GM18508 (cell line): Measurements from ENCODE around the gene PCGF1.

Source experiments
- ATAC-seq: cut with Tn5 transposase; IDR thresholded peaks from one replicate; pipeline ENCODE4 v1.9.1; 2021; ENCODE audit warnings: moderate number of reproducible peaks; ENCODE audit not compliant: insufficient read depth, unreplicated experiment

Gene PCGF1

DNA sequence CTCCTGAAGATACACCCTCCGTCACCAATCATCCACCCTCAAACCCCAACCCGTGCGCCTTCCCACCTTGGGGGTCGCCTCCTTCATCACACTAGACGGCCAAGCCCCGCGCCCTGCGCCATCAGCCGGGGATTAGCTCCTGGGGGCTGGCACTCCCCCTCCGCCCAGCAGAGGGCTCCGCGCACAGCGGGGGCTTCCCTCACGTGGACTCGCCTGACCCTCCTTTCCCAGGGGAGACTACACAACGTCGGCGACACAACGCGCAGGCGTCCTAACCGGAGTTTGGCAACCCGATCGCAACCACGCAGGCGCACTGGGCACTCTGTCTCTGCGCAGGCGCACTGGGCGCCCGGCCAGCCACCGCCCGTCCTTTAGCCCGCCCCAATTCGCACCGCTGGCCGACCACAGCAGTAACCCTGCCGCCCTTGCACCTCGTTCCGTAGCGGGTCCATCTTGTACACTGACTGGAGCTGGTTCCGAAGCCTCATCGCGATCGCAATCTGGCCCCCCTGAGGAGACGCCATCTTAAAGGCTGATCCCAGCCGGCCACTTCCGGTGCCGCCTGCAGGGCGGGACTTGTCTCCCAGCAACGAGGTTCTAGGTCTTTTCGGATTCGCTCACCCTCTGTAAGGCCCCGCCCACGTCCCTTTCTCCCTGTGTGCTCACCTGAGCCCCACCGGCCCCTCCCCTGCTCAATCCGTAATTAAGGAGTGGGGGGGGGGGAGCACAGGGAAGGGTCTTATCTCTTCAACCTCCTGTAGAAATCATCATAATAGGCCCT is at the start of gene PCGF1:
PCGF1 (minus strand) TSS at position 551 of the 781 bp plus-strand sequence; CDS start at position 524, 27 bp downstream.
- peak; percentile 79 for ATAC-seq

- no peak for ATAC-seq
These were observed 49.4 kb upstream of the PCGF1 start for GRCh38 chr2:74556831-74557370.

GRCh38 chr2:74556159-74556558 is 48.7 kb upstream of the PCGF1 start:
- no peak for ATAC-seq

GRCh38 chr2:74555610-74556103 is 48.2 kb upstream of the PCGF1 start:
- no peak for ATAC-seq

- no peak for ATAC-seq
These were observed 47.5 kb upstream of the PCGF1 start for GRCh38 chr2:74554820-74555531.

- ATAC-seq: no peak
These were observed 46.7 kb upstream of the PCGF1 start, which contains the start of the genes DOK1 and LOXL3 for GRCh38 chr2:74553892-74554819. Gene DOK1 (plus strand): TSS chr2:74554720. CDS start chr2:74554755, 35 bp downstream. Gene LOXL3 (minus strand): TSS chr2:74553942. CDS start chr2:74552634, 1,308 bp downstream.

DNA sequence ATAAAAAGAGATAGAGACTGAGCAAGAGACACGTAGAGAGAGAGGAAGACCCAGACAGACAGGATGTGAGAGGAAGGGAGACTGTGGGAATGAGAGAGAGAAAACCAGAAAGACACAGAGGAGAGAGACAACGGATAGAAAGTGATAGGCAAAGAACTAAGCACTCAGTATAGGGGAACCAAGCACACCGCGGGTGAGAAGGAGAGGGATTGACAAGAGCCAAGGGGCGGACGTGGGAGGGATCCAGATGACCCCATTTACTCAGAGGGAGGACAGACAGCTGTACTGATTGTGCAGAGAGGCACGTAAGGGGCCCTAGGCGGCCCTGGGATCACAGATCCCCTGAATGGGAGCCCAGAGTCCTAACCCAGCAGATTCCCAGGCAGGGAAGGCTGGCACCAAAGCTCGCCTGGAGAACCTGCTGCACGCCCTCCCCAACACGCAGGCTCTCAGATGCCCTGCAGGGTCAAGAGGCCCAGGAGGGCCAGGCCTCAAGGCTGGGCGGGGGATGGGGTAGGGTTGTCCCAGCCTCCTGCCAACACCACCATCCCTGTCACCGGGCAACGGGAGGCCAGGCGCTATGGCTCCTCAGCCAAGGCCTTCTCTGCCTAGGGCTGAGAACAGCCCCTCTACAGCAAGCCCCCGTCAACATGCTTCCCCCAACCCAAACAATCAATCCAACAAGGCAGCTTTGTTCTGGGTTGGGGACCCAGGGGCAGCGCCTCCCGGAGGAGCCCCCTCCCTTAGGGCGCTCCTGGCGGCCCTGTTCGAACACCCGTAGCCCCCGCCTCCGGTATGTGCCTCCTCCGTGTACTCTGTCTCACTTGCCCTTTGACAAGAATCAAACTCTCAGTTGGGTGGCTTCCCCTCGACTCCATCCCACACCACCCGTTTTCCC is 45.7 kb upstream of the PCGF1 start:
- no peak for ATAC-seq

GRCh38 chr2:74551942-74552913 is 44.7 kb upstream of the PCGF1 start:
- ATAC-seq: no peak

- no peak for ATAC-seq
These were observed 44.0 kb upstream of the PCGF1 start for GRCh38 chr2:74551530-74551929.

DNA sequence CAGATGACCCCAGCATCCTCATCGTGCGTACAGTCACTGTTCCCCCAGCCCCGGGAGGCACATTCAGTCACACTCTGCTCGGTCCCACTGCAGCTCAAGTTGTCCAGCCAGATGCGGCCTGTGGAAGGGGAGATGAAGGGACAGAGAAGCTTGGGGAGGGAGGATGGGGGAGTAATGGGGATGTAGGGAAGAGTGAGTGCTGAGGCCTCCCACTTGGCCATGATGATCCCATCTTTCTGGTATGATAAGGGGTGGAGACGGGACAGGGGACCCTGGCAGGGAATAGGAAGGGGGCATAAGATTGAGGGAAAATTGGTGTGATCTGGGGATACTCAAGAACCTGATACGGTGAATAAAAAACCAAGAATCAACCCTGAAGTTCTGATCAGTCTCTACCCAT is 42.7 kb upstream of the PCGF1 start:
- ATAC-seq: no peak

DNA sequence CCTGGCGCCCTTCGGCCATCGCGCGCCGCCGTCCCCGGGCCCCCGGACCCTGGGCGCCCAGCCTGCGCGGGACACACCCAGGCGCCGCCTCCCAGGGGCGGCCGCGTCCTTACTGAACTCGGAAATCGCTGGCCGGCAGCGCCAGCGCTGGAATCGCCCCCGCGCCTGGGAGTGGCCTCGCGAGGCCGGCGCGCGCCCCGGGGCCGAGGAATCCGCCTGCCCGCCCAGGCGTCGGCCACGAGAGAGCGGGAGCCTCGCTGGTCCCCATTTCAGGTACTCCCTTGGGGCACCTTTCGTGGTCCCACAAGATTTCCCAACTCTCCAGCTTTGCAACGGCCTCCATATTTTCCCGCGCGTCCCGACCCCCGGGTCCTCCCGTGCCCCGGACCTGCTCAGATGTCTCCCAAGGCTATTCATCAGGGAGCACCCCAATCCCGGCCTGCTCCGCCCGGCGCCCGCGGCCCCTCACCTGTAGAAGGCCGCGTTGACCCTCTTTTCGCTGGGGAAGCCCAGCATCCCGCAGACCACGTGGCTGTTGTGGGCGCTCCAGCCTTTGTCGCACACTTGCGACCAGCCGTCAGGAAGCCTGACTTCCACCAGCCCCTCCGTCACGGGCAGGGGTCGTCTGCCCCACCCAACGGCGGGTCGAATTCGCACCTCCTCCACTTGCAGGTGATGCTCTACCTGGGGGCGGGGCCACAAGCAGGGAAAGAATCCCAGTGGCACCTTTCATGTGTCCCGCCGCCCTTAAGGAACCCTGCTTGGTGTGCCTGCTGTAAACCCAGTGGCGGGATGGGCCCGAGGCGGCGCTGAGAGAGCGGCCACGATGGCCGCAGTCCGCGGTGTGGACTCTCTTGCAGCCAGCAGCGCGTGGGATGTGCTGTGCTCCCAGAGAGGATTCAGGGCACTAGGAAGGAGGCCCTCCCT is 41.7 kb upstream of the PCGF1 start:
- no peak for ATAC-seq

- ATAC-seq: no peak
These were observed 40.9 kb upstream of the PCGF1 start for GRCh38 chr2:74548285-74548899.

DNA sequence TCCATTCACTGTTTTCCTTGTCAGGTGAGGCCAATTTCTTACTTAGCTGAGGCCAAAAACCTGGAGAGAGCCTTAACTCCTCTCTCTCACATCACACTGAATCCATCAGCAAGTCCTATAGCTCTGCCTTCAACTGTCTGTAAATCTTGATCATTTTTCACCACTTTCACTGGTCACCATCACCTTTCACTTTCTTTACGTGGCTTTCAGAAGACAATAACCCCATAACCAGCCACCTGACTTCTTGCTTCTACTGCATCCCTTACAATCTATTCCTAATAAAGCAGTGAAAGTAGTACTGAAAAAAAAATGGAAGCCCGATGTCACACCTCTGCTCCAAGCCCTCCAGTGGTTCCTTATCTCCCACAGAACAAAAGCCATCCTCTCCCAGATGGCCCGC is 38.5 kb upstream of the PCGF1 start:
- no peak for ATAC-seq

DNA sequence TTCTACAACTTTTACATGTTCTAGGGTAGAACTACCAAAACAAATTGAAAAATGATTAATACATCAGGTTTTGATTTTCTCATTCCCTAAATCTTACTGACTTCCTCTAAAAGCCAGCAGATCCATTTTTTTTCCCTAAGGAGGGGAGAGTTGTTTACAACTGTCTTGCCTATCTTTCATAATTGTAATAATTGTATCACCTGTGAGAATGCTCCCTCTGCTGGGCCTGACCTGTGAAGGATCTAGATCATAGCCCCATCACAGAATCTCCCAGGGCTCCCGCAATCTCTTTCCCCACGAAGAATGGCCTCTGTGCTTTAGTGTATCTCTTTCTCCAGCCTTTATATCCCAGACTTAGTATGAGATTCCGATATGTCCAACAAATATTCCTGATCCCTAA is 37.1 kb upstream of the PCGF1 start:
- no peak for ATAC-seq

DNA sequence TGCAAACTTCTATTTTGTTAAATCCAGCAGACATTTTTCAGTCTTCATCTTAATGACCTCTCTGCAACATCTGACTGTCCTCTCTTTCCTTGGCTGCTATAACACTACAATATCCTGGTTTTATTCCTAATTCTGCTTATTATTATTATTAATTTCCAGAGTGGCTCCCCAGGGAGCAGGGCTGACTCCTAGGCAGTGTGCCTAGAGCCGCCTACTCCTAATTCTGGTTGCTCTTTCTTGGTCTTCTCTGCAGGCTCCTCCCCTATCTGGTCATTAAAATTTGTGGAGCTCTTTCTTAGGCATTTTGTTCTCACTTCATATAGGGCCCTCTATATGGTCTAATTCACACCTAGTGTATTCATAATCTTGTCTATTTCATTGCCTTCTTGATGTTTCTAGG is 35.5 kb upstream of the PCGF1 start:
- no peak for ATAC-seq

DNA sequence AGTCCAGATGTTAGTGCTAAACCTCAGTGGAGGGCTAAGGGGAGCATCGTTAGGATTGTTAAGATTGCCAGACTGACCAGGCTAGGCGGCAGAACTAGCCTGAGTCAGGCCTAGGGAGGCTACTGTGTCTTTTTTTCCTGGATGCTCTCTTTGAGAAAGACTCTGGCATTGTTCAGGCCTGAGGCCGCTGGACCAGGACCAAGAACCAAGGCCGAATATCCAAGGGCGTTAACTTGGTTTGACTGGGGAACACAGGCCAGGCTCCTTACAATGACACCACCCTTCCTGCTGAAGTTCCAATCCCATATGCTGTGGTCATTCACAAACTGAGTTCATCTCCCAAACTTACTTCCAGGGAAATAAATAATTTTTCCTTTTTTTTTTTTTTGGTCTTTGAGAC is 32.8 kb upstream of the PCGF1 start:
- ATAC-seq: no peak
